ENCODE measurements around the gene DLK2.
"Not testable (repeated sequence)": the region's sequence is repeated elsewhere in the genome, so short reads cannot be mapped to it uniquely, and the experiment has no call there.

Gene DLK2

DNA sequence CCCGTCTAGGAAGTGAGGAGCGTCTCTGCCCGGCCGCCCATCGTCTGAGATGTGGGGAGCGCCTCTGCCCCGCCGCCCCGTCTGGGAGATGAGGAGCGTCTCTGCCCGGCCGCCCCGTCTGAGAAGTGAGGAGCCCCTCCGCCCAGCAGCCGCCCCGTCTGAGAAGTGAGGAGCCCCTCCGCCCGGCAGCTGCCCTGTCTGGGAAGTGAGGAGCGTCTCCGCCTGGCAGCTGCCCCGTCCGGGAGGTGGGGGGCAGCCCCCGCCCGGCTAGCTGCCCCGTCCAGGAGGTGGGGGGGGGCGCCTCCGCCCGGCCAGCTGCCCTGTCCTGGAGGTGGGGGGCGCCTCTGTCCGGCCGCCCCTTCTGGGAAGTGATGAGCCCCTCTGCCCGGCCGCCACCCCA, 30.3 kb downstream of the DLK2 start:
- DNase-seq, result not testable (repeated sequence)

DNA sequence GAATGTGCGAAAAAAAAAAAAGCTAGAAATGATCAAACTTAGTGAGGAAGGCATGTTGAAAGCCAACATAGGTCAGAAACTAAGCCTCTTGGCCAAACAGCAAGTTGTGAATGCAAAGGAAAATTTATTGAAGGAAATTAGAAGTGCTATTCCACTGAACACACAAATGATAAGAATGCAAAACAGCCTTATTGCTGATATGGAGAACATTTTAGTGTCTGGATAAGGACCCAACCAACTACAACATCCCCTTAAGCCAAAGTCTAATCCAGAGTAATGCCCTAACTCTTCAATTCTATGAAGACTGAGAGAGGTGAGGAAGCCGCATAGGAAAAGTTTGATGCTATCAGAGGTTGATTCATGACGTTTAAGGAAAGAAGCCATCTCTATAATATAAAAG, 33.5 kb downstream of the DLK2 start:
- DNase-seq, result no peak

DNA sequence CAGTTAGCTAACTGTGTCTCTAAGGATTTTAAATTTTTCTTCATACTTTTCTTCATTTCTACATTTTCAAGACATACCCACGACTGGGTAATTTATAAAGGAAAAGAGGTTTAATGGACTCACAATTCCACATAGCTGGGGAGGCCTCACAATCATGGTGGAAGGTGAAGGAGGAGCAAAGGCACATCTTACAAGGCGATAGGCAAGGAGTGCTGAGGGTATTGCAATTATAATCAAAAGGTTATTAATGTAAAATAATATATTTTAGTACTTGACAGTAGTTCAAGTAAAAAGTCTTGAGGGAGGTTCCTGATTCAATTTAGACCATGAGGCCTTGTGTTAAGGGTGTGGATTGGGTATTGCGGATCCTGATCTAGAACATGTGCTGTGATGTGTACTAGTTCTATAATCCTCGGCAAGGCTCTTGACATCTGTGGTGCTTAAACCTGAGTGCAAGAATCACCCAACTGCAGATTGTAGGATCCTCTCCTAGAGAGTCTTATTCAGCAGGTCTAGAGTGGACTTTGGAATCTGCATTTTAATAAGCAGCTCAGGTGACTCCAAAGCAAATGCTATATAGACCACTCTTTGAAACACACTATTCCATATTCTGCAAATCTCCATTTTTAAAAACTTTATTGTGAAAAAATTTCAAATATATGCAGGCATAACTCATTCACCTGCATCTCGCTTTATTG, 35.2 kb downstream of the DLK2 start:
- no peak for DNase-seq

DNA sequence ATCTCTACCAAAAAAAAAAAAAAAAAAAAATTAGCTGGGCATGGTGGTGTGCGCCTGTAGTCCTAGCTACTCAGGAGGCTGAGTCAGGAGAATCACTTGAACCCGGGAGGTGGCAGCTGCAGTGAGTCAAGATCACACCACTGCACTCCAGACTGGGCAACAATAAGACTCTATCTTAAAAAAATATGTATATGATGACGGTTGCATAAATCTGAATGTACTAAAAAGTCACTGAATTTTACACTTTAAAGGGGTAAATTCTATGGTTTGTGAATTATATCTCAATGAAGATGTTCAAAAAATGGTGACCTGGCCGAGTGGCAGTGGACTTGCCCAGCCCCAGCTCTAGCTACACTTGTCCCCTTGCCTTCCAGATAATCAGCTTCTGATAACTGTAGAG, 38.4 kb downstream of the DLK2 start:
- DNase-seq, result no peak

DNA sequence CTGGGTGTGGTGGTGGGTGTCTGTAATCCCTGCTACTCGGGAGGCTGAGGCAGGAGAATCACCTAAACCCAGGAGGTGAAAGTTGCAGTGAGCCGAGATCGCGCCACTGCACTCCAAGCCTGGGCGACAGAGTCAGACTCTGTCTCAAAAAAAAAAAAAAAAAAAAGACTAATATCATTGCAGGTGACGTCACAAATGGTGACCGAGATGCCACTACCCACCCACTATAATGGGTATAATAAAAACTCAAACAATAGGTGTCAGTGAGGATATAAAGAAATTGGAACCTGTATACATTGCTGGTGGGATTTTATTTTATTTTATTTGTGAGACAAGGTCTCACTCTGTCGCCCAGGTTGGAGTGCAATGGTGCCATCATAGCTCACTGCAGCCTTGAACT, 40.1 kb downstream of the DLK2 start:
- DNase-seq, result not testable (repeated sequence)

DNA sequence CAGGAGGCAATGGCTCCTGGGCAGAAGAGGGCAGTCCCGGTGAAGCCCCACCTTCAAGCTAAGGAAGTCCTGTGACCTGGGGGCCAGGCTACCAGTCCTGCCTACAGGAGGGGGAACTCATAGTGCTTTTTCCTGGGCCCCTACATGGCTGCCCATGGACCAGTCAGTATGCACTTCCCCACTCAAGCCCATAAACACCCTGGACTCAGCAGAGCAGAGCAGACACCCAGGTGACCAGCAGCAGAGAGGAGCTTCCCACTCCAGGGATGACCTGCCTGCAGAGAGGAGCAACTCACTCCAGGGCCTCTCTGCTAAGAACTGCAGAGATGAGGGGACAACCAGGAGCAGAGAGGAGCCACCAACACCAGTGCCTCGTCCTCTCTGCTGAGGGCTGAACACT, 42.3 kb downstream of the DLK2 start:
- DNase-seq, result no peak

DNA sequence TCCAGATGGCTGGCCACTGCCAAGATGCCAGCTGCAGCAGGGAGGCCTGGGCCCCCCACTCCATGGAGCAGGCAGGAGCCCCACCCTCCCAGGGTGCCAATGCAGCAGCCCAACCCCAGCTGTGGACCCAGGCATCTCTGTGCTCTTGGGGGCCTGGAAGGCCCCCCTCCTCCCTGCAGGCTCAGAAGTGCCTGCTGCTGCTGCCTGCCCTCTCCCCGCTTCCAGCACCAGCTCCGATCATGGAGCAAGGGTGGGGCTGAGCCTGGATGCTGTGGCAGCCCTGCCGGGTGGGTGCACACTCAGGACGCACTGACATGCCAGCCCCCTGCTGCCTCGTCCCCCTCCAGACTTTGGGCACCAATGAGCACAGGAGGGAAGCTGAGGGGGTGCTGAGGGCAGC, 42.8 kb downstream of the DLK2 start:
- no peak for DNase-seq

DNA sequence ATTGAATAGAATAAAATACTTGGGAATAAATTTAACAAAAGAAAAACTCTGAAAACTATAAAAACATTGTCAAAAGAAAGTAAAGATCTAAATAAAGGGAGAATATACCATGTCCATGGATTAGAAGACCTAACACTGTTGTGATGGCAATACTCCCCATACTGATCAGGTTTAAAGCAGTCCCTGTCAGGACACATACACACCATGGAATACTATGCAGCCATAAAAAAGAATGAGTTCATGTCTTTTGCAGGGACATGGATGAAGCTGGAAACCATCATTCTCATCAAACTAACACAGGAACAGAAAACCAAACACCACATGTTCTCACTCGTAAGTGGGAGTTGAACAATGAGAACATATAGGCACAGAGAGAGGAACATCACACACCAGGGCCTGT, 44.6 kb downstream of the DLK2 start:
- DNase-seq, result not testable (repeated sequence)

DNA sequence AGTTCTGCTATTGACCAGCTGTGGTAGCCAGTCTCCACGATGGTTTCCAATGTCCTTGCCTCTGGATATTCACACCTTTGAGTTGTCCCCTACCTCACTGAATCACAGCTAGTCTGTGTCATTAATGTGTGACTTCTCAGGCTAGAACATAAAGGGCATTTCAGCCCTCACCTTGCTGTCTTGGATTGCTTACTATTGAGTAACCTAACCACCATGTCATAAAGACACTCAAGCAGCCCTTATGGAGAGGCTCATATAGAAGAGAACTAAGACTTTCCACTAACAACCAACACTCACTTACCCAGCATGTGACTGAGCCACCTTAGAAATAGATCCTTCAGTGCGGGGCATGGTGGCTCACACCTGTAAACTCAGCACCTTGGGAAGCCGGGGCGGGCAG, 47.1 kb downstream of the DLK2 start:
- no peak for DNase-seq

DNA sequence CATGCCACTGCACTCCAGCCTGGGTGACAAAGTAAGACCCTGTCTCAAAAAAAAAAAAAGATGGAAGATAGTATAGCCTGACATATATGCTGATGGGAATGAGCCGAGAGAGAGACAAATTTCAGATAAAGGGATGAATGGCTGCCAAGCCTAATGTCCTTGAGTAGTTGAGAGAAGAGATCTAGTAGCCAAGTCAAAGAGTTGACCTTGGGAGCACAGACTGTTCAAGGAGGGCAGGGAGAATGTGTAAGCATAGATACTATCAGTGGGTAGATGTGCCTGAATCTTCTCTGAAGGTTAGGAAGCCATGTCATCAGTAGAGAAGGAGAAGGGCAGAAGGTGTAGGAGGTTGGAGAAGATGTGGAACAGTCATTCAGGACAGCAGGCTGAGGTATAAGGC, 48.1 kb downstream of the DLK2 start:
- DNase-seq, result no peak

DNA sequence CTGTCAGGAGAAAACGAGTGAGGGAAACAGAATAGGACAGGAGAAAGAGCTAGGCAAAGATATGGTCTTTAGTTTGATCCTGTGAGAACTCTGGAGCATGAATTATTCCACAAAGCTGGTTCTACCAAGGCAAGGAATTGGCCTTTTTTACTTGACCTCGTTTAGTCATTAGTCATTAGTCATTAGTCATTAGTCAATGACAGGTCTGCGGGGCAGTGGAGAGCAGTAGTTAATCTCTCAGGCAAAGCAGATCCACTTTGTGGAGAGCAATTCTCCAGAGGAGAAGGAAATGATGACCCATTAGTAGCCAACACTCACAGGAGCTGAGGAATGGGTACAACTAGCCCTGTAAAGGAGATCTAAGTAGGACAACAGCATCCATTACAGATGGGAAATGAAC, 50.0 kb downstream of the DLK2 start:
- no peak for DNase-seq

DNA sequence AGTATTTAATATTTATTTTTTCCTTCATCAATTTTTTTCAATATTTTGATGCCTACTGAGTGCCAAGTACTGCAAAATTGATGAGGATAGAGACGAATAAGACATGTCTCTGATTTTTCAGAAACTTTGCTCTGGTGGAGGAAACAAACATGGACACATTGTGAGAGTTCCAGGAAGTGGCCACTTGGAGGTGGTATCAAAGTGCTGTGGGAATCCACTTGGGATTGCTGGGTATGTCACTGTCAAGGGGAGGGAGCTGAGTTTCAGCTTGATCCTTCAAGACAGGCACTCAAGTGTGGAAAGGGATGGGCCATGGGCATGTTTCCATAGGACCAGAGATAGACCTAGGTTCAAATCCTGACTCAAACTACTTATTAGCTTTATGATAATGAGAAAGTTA, 52.5 kb downstream of the DLK2 start:
- no peak for DNase-seq

DNA sequence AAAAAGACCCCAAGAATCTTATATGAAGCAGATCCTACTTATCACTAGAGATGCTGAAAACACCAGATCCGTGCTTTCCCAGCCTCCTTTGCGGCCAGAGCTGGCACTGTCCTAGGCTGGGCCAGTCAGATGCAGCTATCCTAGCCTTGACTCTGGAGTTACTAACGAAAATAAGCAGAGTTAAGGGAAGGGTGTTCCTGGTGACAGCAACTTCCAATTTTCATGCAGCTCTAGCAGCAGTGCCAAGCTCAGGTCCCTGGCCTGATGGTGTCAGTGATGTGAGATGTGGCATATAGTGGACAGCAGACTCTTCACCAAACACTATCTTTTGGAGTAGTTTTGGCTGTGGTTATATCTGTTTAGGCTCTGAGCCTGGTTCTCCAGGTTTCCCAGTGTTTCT, 53.6 kb downstream of the DLK2 start:
- no peak for DNase-seq

Measured in stimulated activated naive CD4-positive, alpha-beta T cell (primary cell).